K562 (cell line): ENCODE data around the gene MAP1LC3B. TPM values are rescaled to one million over a fixed set of nuclear protein-coding genes. Genes with fewer than 3 reads are reported as not detected.

Experiments used
- BCL6 ChIP-seq: fragments of 250-450 bp; sonication (Bioruptor Pico); IDR thresholded peaks from 2 replicates; pipeline ENCODE4 v1.4.0; 2020
- CAMTA2 ChIP-seq: fragments of 250-450 bp; sonication (Bioruptor Pico); conservative IDR thresholded peaks from 2 replicates; pipeline ENCODE4 v1.5.1; 2022
- CHD4 ChIP-seq: fragments of 200-600 bp; sonication (generic); IDR thresholded peaks from 3 replicates; pipeline ENCODE4 v1.6.1; 2012; ENCODE audit warnings: low read depth, mild to moderate bottlenecking, mixed read lengths, low read length, inconsistent platforms; ENCODE audit not compliant: insufficient read depth, insufficient replicate concordance, poor library complexity, severe bottlenecking
- DACH1 ChIP-seq: fragments of 450-650 bp; IDR thresholded peaks from 2 replicates; pipeline ENCODE4 v1.6.1; 2018; ENCODE audit not compliant: partially characterized antibody
- GTF2A2 ChIP-seq: IDR thresholded peaks from 2 replicates; pipeline ENCODE4 v1.6.1; 2016; ENCODE audit warnings: mild to moderate bottlenecking, missing genetic modification characterization, missing compliant biosample characterization
- HSF4 ChIP-seq: fragments of 250-450 bp; sonication (Bioruptor Pico); IDR thresholded peaks from 2 replicates; pipeline ENCODE4 v2.1.2; 2022; ENCODE audit warnings: mild to moderate bottlenecking, moderate library complexity, borderline replicate concordance
- KDM5B ChIP-seq: fragments of 200-600 bp; sonication (generic); IDR thresholded peaks from 2 replicates; pipeline ENCODE4 v1.6.1; 2012; ENCODE audit warnings: low read depth, mild to moderate bottlenecking, moderate library complexity, low read length, control low read depth, inconsistent platforms; ENCODE audit not compliant: insufficient replicate concordance
- KLF16 ChIP-seq: IDR thresholded peaks from 2 replicates; pipeline ENCODE4 v1.6.1; 2016; ENCODE audit warnings: antibody characterized with exemption
- KLF6 ChIP-seq: fragments of 250-450 bp; sonication (Bioruptor Pico); IDR thresholded peaks from 2 replicates; pipeline ENCODE4 v1.4.0; 2020; ENCODE audit warnings: mild to moderate bottlenecking, moderate library complexity, borderline replicate concordance
- MAFF ChIP-seq: IDR thresholded peaks from 2 replicates; pipeline ENCODE4 v1.6.1; 2012; ENCODE audit warnings: low read length, improper control_type of control experiment
- MEF2D ChIP-seq: conservative IDR thresholded peaks from 2 replicates; pipeline ENCODE4 v1.6.1; 2016; ENCODE audit warnings: low read depth, missing genetic modification characterization, missing compliant biosample characterization
- NFIC ChIP-seq: fragments of 450-650 bp; IDR thresholded peaks from 2 replicates; pipeline ENCODE4 v1.6.1; 2017; ENCODE audit warnings: mild to moderate bottlenecking, inconsistent platforms
- PHTF2 ChIP-seq: fragments of 250-450 bp; sonication (Bioruptor Pico); IDR thresholded peaks from 2 replicates; pipeline ENCODE4 v1.5.0; 2021; ENCODE audit warnings: mild to moderate bottlenecking
- PURB ChIP-seq: sonication (generic); formaldehyde crosslinking; IDR thresholded peaks from 2 replicates; pipeline ENCODE4 v1.9.0; 2021; ENCODE audit warnings: low read depth, mild to moderate bottlenecking, missing genetic modification reagents
- SRSF7 ChIP-seq: fragments of 200-400 bp; formaldehyde crosslinking; optimal IDR thresholded peaks from 2 replicates; pipeline ENCODE3; 2017; ENCODE audit warnings: mild to moderate bottlenecking, low read depth, low read length
- TAF1 ChIP-seq: IDR thresholded peaks from 2 replicates; pipeline ENCODE4 v1.6.1; 2011; ENCODE audit warnings: mild to moderate bottlenecking, low read length, moderate library complexity; ENCODE audit not compliant: insufficient read depth, control insufficient read depth, severe bottlenecking; ENCODE audit errors: extremely low read depth
- TAL1 ChIP-seq: fragments of 450-650 bp; IDR thresholded peaks from 2 replicates; pipeline ENCODE4 v1.6.1; 2016; ENCODE audit warnings: mild to moderate bottlenecking
- TCFL5 ChIP-seq: fragments of 250-450 bp; sonication (Bioruptor Pico); conservative IDR thresholded peaks from 2 replicates; pipeline ENCODE4 v1.6.1; 2021; ENCODE audit warnings: mild to moderate bottlenecking, moderate library complexity, matching md5 sums
- ZNF212 ChIP-seq: fragments of 450-650 bp; formaldehyde crosslinking; IDR thresholded peaks from 2 replicates; pipeline ENCODE4 v1.4.0; 2020; ENCODE audit warnings: mild to moderate bottlenecking
- ZNF224 ChIP-seq: sonication (generic); formaldehyde crosslinking; IDR thresholded peaks from 2 replicates; pipeline ENCODE4 v1.8.0; 2022; ENCODE audit warnings: mild to moderate bottlenecking, missing genetic modification reagents
- ZNF444 ChIP-seq: fragments of 250-450 bp; sonication (Bioruptor Pico); IDR thresholded peaks from 2 replicates; pipeline ENCODE4 v1.4.0; 2020; ENCODE audit warnings: mild to moderate bottlenecking, moderate library complexity
- ZNF589 ChIP-seq: fragments of 200-800 bp; sonication (Bioruptor generic); IDR thresholded peaks from 2 replicates; pipeline ENCODE4 v1.6.1; 2016; ENCODE audit warnings: low read depth, missing genetic modification characterization, missing compliant biosample characterization
- polyA plus RNA-seq, 8 experiments: library from polyadenylated mRNA; depleted of rRNA in 4 of 8; stranded (reverse) in 5 of 8; unstranded in 3 of 8; fragments of >200 nt; fragmentation: Nextera tagmentation in 2 of 8; fragmentation: Illumina TruSeq in 1 of 8; extraction: Ambion mirVana in 2 of 8; extraction: Trizol in 1 of 8; gene quantifications; 2 replicates each; pipeline versions ENCODE4 v1.2.1 to v1.2.3, GENCODE V29; 2011 to 2014; ENCODE audit warnings: inconsistent platforms in 1 of 8, missing spikeins in 1 of 8
- total RNA-seq, 7 experiments: library from RNA; depleted of rRNA in 6 of 7; stranded (reverse); fragments of >200 nt in 6 of 7; fragmentation: Illumina TruSeq in 2 of 7; extraction: Trizol in 2 of 7; gene quantifications; 2 replicates each; pipeline versions ENCODE4 v1.2.1 to v1.2.3, GENCODE V29; 2011 to 2021; ENCODE audit warnings: low replicate concordance in 1 of 7
- TF ChIP-seq, protein P1 (sequence below): fragments of 250-450 bp; sonication (Bioruptor Pico); IDR thresholded peaks from 2 replicates; pipeline ENCODE4 v1.4.0; 2020; ENCODE audit warnings: borderline replicate concordance
- TF ChIP-seq, protein P2 (sequence below): fragments of 250-450 bp; sonication (Bioruptor Pico); IDR thresholded peaks from 2 replicates; pipeline ENCODE4 v1.8.0; 2022; ENCODE audit warnings: moderate library complexity, mild to moderate bottlenecking, inconsistent platforms
- TF ChIP-seq, protein P3 (sequence below): fragments of 450-650 bp; IDR thresholded peaks from 2 replicates; pipeline ENCODE4 v1.6.1; 2016; ENCODE audit warnings: missing biosample characterization, missing genetic modification characterization
- TF ChIP-seq, protein P4 (sequence below): fragments of 200-400 bp; formaldehyde crosslinking; IDR thresholded peaks from 2 replicates; pipeline ENCODE4 v1.6.1; 2017; ENCODE audit warnings: mild to moderate bottlenecking, low read depth, low read length, moderate library complexity

Gene MAP1LC3B
- total and polyA plus RNA-seq, 9 of the 15 experiments (the other 6 are each of a cell fraction or from before 2014, with no cell fraction given): 16.0 to 81.5 (median 36.7) TPM

DNA sequence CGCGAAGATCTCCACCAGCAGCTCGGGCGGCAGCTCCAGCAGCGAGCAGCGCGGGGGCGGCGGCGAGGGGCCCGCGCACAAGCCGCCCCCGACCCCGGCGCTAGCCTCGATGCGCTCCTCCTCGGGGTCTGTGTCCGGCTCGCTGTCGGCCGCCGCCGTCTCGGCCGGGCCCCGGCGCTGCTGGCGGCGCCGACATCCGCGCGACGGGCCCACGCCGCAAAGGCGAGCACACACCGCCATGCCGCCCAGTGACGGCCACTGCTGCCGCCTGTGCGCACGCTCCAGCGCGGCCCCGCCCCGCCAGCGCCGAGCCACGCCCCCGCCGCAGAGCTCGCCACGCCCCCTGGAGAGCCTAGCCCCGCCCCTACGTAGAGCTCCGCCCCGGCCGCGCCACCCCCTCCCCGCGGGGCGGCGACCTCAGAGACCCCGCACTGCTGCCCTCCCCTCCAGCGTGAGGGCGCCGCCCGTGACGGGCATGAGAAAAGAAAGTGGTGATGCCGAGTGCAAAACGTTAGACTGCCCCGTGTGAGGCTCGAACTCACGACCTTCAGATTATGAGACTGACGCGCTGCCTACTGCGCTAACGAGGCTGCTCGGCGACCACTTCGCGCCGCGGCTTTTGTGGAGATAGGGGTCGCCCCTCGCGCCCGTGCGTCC, 8.5 kb upstream of the MAP1LC3B start, which contains the start of gene FBXO31 (continued):
- TF ChIP-seq MAFF (no peak), HSF4 (CRISPR knock-in tag) (no peak), NFIC (peak; percentile 75), GTF2A2 (tag) (no peak), ZNF444 (CRISPR knock-in tag) (no peak), MEF2D (tag) (no peak), KLF16 (no peak), TAL1 (no peak), PURB (CRISPR knock-in tag) (no peak), SRSF7 (no peak), TAF1 (peak; percentile 19), PHTF2 (CRISPR knock-in tag) (no peak), TCFL5 (CRISPR knock-in tag) (no peak), KLF6 (CRISPR knock-in tag) (no peak), ZNF589 (CRISPR knock-in tag) (no peak), ZNF212 (CRISPR knock-in tag) (no peak), DACH1 (no peak), CHD4 (no peak), CAMTA2 (CRISPR knock-in tag) (no peak), ZNF224 (CRISPR knock-in tag) (no peak), KDM5B (no peak), BCL6 (no peak)
- TF ChIP-seq, protein P1, sequence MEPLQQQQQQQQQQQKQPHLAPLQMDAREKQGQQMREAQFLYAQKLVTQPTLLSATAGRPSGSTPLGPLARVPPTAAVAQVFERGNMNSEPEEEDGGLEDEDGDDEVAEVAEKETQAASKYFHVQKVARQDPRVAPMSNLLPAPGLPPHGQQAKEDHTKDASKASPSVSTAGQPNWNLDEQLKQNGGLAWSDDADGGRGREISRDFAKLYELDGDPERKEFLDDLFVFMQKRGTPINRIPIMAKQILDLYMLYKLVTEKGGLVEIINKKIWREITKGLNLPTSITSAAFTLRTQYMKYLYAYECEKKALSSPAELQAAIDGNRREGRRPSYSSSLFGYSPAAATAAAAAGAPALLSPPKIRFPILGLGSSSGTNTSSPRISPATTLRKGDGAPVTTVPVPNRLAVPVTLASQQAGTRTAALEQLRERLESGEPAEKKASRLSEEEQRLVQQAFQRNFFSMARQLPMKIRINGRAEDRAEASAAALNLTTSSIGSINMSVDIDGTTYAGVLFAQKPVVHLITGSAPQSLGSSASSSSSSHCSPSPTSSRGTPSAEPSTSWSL (CRISPR knock-in tag): no peak
- TF ChIP-seq, protein P2, sequence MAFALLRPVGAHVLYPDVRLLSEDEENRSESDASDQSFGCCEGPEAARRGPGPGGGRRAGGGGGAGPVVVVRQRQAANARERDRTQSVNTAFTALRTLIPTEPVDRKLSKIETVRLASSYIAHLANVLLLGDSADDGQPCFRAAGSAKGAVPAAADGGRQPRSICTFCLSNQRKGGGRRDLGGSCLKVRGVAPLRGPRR (CRISPR knock-in tag): no peak
- TF ChIP-seq, protein P3, sequence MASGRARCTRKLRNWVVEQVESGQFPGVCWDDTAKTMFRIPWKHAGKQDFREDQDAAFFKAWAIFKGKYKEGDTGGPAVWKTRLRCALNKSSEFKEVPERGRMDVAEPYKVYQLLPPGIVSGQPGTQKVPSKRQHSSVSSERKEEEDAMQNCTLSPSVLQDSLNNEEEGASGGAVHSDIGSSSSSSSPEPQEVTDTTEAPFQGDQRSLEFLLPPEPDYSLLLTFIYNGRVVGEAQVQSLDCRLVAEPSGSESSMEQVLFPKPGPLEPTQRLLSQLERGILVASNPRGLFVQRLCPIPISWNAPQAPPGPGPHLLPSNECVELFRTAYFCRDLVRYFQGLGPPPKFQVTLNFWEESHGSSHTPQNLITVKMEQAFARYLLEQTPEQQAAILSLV (tag): no peak
- TF ChIP-seq, protein P4, sequence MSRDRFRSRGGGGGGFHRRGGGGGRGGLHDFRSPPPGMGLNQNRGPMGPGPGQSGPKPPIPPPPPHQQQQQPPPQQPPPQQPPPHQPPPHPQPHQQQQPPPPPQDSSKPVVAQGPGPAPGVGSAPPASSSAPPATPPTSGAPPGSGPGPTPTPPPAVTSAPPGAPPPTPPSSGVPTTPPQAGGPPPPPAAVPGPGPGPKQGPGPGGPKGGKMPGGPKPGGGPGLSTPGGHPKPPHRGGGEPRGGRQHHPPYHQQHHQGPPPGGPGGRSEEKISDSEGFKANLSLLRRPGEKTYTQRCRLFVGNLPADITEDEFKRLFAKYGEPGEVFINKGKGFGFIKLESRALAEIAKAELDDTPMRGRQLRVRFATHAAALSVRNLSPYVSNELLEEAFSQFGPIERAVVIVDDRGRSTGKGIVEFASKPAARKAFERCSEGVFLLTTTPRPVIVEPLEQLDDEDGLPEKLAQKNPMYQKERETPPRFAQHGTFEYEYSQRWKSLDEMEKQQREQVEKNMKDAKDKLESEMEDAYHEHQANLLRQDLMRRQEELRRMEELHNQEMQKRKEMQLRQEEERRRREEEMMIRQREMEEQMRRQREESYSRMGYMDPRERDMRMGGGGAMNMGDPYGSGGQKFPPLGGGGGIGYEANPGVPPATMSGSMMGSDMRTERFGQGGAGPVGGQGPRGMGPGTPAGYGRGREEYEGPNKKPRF: no peak
